IPS DF 4.7 (cell line): ENCODE measurements around the gene CYCS.
"Not testable (repeated sequence)": the region's sequence is repeated elsewhere in the genome, so short reads cannot be mapped to it uniquely, and the experiment has no call there.

Experiments
- DNase-seq: peaks from one replicate; pipeline ENCODE4 v3.0.0-alpha.2; 2013; ENCODE audit warnings: low spot score; ENCODE audit errors: extremely low read depth

Gene CYCS

GRCh38 chr7:25118048-25118753, 6.9 kb downstream of the CYCS start:
- no peak for DNase-seq

- DNase-seq: no peak
Measured at GRCh38 chr7:25117226-25118047, 7.6 kb downstream of the CYCS start.

DNA sequence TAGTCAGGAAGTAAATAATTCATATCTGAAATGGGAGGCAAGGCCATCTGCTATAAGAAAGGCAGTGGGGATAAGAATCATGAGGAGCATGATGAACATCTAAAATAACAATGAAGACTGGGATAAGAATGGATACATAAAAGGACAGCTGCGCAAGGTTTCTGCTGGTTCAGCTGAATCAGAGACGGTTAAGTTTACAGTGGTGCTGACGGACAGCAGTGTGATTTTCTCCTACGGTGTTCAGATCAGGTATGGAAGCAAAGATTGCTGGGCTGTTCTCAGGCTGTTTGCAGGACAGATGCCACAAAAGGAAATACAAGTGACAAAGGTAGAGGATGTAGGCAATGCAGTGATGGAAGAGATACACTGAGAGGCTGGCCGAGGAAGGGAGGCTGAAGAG, 8.4 kb downstream of the CYCS start:
- DNase-seq: no peak

- not testable (repeated sequence) for DNase-seq
Measured at GRCh38 chr7:25110514-25110913, 14.5 kb downstream of the CYCS start.

DNA sequence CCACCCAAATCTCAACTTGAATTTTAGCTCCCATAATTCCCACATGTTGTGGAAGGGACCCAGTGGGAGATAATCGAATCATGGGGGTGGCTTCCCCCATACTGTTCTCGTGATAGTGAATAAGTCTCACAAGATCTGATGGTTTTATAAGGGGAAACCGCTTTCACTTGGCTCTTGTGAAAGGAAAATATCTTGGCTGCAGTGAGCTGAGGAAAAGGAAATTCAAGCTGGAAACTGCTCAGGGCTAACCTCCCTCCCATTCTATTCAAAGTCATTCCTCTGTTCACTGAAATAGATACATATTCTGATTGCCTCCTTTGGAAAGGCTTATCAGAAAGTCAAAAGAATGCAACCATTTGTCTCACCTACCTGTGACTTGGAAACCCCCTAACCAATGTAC, 15.8 kb downstream of the CYCS start:
- DNase-seq: no peak

DNA sequence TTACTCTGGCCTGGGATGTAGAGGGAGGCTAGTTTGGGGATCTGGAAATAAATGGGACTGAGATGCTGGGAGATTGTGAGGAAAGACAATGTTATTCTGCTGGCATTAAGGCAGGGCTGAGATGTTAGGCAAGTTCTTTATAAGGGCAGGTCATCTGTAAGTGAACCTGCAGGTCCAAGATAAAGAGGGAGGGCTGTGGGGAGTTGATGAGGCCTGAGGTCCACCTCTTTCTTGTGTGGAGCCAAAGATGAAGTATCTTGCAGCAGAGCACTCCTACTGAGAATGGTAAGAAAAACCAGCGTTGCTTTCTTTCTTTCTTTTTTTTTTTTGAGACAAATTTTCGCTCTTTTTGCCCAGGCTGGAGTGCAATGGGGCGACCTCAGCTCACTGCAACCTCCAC, 19.1 kb downstream of the CYCS start:
- no peak for DNase-seq

DNA sequence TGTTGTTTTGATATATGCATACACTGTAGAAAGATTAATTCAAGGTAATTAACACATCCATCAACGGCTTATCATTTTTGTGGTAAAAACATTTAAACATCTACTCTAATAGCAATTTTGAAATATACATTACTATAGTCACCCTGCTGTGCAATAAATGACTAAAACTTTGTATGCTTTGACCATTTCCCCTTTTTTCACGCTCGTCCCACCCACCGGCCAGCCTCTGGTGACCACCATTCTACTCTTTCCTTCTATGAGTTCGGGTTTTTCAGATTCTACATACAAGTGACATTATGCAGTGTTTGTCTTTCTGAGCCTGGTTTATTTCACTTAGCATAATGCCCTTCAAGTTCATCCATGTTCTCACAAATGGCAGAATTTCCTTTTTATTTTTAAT, 21.3 kb downstream of the CYCS start:
- no peak for DNase-seq

DNA sequence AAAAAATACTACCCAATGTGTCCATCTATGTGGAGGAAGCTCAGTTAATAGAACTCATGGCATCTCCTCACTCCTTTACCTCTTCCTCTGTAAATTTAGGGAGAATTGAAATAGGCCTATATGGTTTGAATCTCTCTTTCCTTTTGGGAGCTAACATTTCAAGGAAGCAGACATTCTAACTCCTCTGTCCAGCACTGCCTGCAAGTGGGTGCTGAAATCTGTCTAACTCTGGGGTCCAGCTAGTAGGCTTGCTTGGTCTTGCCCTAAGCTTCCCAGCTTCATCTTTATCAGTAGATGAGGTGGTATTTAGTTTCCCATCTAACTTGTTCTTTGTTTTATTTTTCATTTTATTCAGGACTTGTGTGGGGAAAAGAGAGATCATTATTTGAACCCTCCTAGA, 23.2 kb downstream of the CYCS start:
- DNase-seq: no peak

DNA sequence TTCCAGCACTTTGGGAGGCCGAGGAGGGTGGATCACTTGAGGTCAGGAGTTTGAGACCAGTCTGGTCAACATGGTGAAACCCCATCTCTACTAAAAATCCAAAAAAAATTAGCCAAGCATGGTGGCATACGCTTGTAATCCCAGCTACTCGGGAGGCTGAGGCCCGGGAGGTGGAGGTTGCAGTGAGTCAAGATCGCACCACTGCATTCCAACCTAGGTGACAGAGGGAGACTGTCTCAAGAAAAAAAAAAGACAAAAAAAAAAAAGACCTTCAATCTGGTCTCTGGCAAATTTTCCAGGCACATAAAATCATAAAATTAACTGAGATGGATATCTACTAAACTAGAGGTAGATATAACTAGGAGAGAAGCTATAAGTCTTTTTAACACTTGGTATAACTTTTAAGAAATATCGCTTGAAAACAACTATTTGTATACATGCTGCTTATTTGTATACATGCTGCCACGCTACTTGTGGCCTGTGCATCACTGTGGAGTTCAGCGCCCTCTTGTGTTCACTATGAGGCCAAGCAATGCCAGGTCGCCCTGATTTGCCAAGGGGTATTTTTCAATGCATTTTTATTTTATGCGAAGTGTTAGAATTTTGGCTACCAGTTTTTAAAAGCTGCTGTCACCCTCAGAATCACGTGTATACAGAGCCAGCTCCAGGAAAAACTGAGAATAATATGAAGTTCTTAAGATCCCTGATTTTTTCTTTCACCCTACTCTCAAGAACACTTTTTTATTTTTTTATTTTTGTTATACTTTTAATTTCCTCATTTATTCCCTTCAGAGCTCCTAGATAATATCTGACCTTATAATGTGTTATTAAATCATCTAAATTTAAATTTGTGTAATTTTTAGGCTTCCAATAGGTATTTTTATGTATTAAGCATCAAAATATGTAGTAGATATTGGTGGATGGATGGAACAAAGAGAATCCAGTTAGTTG, 26.7 kb downstream of the CYCS start:
- DNase-seq: peak; percentile 41

DNA sequence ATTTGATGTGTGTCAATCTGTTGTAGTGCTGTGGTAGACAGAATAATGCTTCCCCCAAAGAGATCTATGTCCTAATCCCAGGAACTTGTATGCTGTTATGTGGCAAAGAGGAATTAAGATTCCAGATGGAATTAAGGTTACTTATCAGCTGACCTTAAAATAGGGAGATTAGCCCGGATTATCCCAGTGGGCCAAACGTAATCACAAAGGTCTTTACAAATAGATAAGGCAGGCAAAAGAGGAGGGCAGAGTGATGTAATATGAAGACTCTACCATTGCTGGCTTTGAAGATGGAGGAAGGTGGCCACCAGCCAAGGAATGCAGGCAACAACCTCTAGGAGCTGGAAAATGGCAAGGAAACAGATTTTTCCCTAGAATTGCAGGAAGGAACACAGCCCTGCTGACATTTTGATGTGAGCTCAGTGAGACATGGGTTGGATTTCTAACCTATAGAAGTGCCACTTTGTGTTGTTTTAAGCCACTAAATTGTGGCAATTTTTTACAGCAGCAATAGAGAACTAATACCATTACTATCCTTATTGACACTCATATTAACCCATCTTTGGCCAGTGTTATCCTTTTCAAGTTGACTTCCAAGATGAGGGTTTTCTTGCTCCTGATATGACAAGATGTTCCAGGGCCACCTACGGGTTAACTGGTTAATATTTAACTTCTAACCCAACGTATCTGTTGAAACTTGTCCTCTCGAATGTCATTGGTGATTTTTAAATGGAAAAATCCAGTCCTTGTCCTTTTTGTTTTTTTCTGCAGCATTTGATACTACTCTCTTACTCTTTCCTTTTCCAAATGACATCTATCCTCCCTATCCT, 29.3 kb downstream of the CYCS start:
- DNase-seq: no peak

- peak; percentile 41 for DNase-seq
Measured at GRCh38 chr7:25093268-25093826, 31.7 kb downstream of the CYCS start.

- no peak for DNase-seq
Measured at GRCh38 chr7:25091779-25092178, 33.3 kb downstream of the CYCS start.

DNA sequence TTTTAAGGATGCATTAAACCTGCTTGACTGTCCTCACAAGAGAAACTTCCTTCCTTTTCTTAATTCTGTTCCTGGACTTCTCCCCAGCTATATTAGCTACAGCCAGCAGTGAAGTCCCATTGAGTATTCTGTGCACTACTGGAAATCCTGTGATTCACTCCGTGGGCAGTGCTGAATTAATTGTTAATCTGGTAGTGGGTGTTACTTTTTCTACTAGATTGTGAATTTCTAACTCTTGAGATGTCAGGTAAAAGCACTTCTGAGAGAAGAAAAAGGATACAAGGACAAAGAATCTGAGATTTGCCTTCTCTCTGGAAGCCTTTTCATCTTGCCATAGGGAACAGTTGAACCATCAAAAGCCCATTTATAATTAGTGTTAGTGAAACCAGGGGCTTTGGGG, 33.9 kb downstream of the CYCS start:
- no peak for DNase-seq

DNA sequence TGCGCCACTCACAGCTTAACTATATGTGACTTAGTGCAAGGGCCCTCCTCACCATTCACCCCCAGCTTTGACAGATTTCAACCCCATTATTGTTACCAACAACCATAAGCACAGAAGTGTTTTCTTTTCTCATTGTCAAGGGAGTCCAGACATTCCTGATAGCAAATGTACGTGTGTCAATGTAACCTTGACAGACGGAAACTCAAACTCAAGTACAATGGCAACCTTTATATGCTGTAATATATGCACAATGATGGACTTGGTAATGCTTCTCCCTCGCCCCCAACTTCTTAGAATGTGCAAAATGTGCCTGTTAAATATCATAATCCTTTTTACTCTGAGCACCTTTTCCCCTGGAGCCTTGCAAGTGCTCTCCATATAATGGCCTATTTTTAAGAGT, 34.7 kb downstream of the CYCS start:
- no peak for DNase-seq

DNA sequence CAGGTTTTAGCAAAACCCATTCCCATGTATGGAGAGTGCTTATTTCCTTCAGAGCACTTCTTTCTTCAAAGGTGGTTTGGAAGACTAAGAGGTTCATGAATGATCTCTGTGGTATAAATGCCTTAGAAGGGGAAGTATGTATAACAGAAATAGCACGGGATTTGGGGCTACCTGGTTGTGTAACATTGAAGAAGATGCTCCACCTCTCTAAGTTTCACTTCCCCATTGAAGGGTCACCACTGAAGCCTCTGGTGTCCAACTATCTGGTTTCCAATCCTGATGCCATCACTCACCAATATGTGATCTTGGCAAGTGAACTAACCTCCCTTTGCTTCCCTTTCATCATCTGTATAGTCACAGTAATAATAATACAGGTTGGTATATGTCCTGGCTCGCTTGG, 37.2 kb downstream of the CYCS start:
- DNase-seq: no peak

DNA sequence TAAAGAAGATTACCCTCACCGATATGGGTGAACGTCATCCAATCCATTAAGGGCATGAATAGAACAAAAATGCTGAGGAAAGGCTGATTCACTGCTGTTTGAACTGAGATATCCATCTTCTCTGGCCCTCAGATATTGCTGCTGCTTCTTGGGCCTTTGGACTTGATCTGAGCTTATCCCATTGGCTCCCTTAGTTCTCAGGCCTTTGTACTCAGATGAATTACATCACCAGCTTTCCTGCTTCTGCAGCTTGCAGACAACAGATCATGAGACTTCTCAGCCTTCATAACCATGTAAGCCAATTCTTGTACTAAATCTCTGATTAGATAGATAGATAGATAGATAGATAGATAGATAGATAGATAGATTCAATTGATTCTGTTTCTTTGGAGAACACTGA, 40.2 kb downstream of the CYCS start:
- no peak for DNase-seq

- DNase-seq: no peak
Measured at GRCh38 chr7:25083201-25083600, 41.9 kb downstream of the CYCS start.

GRCh38 chr7:25082041-25082440, 43.0 kb downstream of the CYCS start:
- not testable (repeated sequence) for DNase-seq

GRCh38 chr7:25077096-25077495, 48.0 kb downstream of the CYCS start:
- DNase-seq: no peak

DNA sequence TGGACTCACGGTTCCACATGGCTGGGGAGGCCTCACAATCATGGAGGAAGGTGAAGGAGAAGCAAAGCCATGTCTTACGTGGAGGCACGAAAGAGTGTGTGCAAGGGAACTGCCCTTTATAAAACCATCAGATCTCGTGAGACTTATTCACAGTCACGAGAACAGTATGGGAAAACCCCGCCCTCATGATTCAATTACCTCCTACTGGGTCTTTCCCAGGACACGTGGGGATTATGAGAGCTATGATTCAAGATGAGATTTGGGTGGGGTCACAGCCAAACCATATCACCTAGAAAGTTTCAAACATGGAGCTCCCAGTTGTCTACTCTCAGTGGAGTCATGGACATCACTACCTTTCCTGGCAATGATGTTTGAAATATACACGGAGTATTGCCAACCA, 49.6 kb downstream of the CYCS start:
- no peak for DNase-seq

DNA sequence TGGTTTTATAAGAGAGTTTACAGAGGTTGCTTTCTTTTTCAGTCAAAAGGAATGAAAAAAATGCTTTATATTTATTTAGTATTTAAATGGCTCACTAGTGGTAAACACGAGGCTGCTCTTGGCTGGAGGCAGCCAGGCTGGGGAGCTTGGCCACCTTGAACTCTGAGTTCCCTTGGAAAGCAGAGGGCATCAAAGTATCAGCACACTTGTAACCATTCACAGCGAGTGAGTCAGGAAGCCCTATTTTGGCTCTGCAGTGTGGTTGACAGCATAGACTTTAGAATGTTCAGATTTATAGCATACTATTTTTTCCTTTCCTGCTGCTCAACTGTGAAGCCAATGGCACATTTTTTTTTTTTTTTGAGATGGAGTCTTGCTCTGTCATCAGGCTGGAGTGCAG, 51.6 kb downstream of the CYCS start:
- DNase-seq: no peak
